ENCODE data around the gene ALKAL2.

ALKAL2 gene

GRCh38 chr2:254241-254640 is 33.6 kb downstream of the ALKAL2 start:
- TF ChIP-seq CTCF (IDR thresholded peaks at IDR 0.05; ENCODE audit: low read depth, low read length): no peak
- H3K9me3 ChIP-seq (ENCODE audit: severe bottlenecking): peaks cover 10% of the 10 kb centered on the region
- no peak overlapping the region for H3K27ac ChIP-seq

GRCh38 chr2:253202-253638 is 34.7 kb downstream of the ALKAL2 start:
- TF ChIP-seq CTCF (IDR thresholded peaks at IDR 0.05; ENCODE audit: low read depth, low read length): no peak
- Histone ChIP-seq H3K4me3 (ENCODE audit: low read depth, low read length) (no peak overlapping the region), H3K36me3 (no peaks in the 10 kb centered on the region), H3K27ac (no peak overlapping the region), H3K27me3 (ENCODE audit: insufficient read depth, low read depth, severe bottlenecking) (no peaks in the 10 kb centered on the region), H3K9me3 (ENCODE audit: severe bottlenecking) (peaks cover 10% of the 10 kb centered on the region)
- no peak for DNase-seq

More at GRCh38 chr2:254241-254640, 33.6 kb downstream of the ALKAL2 start:
- no peaks in the 10 kb centered on the region for H3K36me3 ChIP-seq
- DNase-seq: no peak
- H3K27me3 ChIP-seq (ENCODE audit: insufficient read depth, low read depth, severe bottlenecking): no peaks in the 10 kb centered on the region
- H3K4me3 ChIP-seq (ENCODE audit: low read depth, low read length): no peak overlapping the region

GRCh38 chr2:252001-252602 is 35.8 kb downstream of the ALKAL2 start:
- no peak for TF ChIP-seq CTCF (IDR thresholded peaks at IDR 0.05; ENCODE audit: low read depth, low read length)

GRCh38 chr2:249538-250042 is 38.3 kb downstream of the ALKAL2 start:
- no peak overlapping the region for H3K27ac ChIP-seq
- no peak overlapping the region for H3K4me3 ChIP-seq (ENCODE audit: low read depth, low read length)
- H3K27me3 ChIP-seq (ENCODE audit: insufficient read depth, low read depth, severe bottlenecking): no peaks in the 10 kb centered on the region
- no peak for TF ChIP-seq CTCF (IDR thresholded peaks at IDR 0.05; ENCODE audit: low read depth, low read length)
- H3K36me3 ChIP-seq: no peaks in the 10 kb centered on the region
- no peaks in the 10 kb centered on the region for H3K9me3 ChIP-seq (ENCODE audit: severe bottlenecking)
- no peak for DNase-seq

More at GRCh38 chr2:252001-252602, 35.8 kb downstream of the ALKAL2 start:
- Histone ChIP-seq H3K4me3 (ENCODE audit: low read depth, low read length) (no peak overlapping the region), H3K9me3 (ENCODE audit: severe bottlenecking) (peaks cover under 1% of the 10 kb centered on the region), H3K36me3 (no peaks in the 10 kb centered on the region), H3K27ac (no peak overlapping the region), H3K27me3 (ENCODE audit: insufficient read depth, low read depth, severe bottlenecking) (no peaks in the 10 kb centered on the region)
- DNase-seq: no peak

- Histone ChIP-seq H3K9me3 (ENCODE audit: severe bottlenecking) (no peaks in the 10 kb centered on the region), H3K27me3 (ENCODE audit: insufficient read depth, low read depth, severe bottlenecking) (no peaks in the 10 kb centered on the region), H3K36me3 (no peaks in the 10 kb centered on the region), H3K4me3 (ENCODE audit: low read depth, low read length) (no peak overlapping the region), H3K27ac (no peak overlapping the region)
- TF ChIP-seq CTCF (IDR thresholded peaks at IDR 0.05; ENCODE audit: low read depth, low read length): no peak
- DNase-seq: no peak
These were observed 39.2 kb downstream of the ALKAL2 start for GRCh38 chr2:248724-249123.

Data from WERI-Rb-1 (cell line).